ENCODE data around the gene SHFL.

The SHFL gene

GRCh38 chr19:10109528-10109927 is 23.4 kb downstream of the SHFL start:
- no peak for DNase-seq (ENCODE audit: low read depth)

GRCh38 chr19:10110076-10110971 is 24.2 kb downstream of the SHFL start:
- no peak for DNase-seq (ENCODE audit: low read depth)

- no peak for DNase-seq (ENCODE audit: low read depth)
Measured at GRCh38 chr19:10110972-10111317, 24.8 kb downstream of the SHFL start.

- no peak for DNase-seq (ENCODE audit: low read depth)
Measured at GRCh38 chr19:10111405-10111811, 25.3 kb downstream of the SHFL start, which contains the start of gene P2RY11. TSS of gene P2RY11 (plus strand) at chr19:10111693. CDS start at chr19:10111722, 29 bp downstream.

- DNase-seq (ENCODE audit: low read depth), result peak; percentile 59
Measured at GRCh38 chr19:10112037-10112761, 26.1 kb downstream of the SHFL start.

- peak; percentile 44 for DNase-seq (ENCODE audit: low read depth)
Measured at GRCh38 chr19:10112895-10113591, 26.9 kb downstream of the SHFL start.

- DNase-seq (ENCODE audit: low read depth), result no peak
Measured at GRCh38 chr19:10113592-10113963, 27.5 kb downstream of the SHFL start.

GRCh38 chr19:10113964-10114650 is 28.0 kb downstream of the SHFL start:
- no peak for DNase-seq (ENCODE audit: low read depth)

- no peak for DNase-seq (ENCODE audit: low read depth)
Measured at GRCh38 chr19:10114651-10115391, 28.7 kb downstream of the SHFL start.

- no peak for DNase-seq (ENCODE audit: low read depth)
Measured at GRCh38 chr19:10115392-10116084, 29.4 kb downstream of the SHFL start.

GRCh38 chr19:10116085-10116865 is 30.2 kb downstream of the SHFL start:
- DNase-seq (ENCODE audit: low read depth), result no peak

GRCh38 chr19:10116866-10117616 is 30.9 kb downstream of the SHFL start:
- DNase-seq (ENCODE audit: low read depth), result no peak

GRCh38 chr19:10118960-10119359 is 32.8 kb downstream of the SHFL start:
- DNase-seq (ENCODE audit: low read depth), result no peak

GRCh38 chr19:10120538-10121189 is 34.5 kb downstream of the SHFL start:
- no peak for DNase-seq (ENCODE audit: low read depth)

GRCh38 chr19:10122045-10122444 is 35.9 kb downstream of the SHFL start:
- DNase-seq (ENCODE audit: low read depth), result no peak

- DNase-seq (ENCODE audit: low read depth), result no peak
Measured at GRCh38 chr19:10124429-10124828, 38.3 kb downstream of the SHFL start.

- no peak for DNase-seq (ENCODE audit: low read depth)
Measured at GRCh38 chr19:10126213-10126639, 40.1 kb downstream of the SHFL start.

GRCh38 chr19:10132905-10133304 is 46.8 kb downstream of the SHFL start:
- no peak for DNase-seq (ENCODE audit: low read depth)

GRCh38 chr19:10133596-10133995 is 47.5 kb downstream of the SHFL start:
- DNase-seq (ENCODE audit: low read depth), result no peak

Data from activated T-helper 1 cell treated with Interleukin-2 at 50 U/mL for 16 hours (primary cell).